Adrenal gland (tissue), 12 donors: Measurements from ENCODE around the gene ATE1. TPM values are rescaled to one million over a fixed set of nuclear protein-coding genes. Genes with fewer than 3 reads are reported as not detected.

Experiments used
- DNase-seq, 7 donors: peaks; one replicate each; pipeline ENCODE4 v3.0.0-alpha.2; 2019 to 2020
- H3K27ac ChIP-seq, 5 donors: fragments of 200-600 bp; sonication (generic) in 4 of 5; 1 replicate in 3 of 5; 2 replicates in 2 of 5; pipeline versions ENCODE4 v1.5.1 to v1.8.0; 2016 to 2020; ENCODE audit warnings: mild to moderate bottlenecking in 1 of 5
- H3K27me3 ChIP-seq: fragments of 200-600 bp; 2 replicates; pipeline ENCODE4 v1.8.0; 2021
- H3K36me3 ChIP-seq, 2 donors: fragments of 200-600 bp; replicated peaks in 1 of 2; 1 replicate in 1 of 2; 2 replicates in 1 of 2; pipeline versions ENCODE4 v1.5.1 to v1.8.0; 2018 to 2022
- H3K4me1 ChIP-seq, 2 donors: fragments of 200-600 bp; replicated peaks in 1 of 2; 1 replicate in 1 of 2; 2 replicates in 1 of 2; pipeline versions ENCODE4 v1.5.1 to v1.8.0; 2018 to 2021
- H3K4me3 ChIP-seq, 4 donors: fragments of 200-600 bp; sonication (generic) in 3 of 4; one replicate each; pipeline ENCODE4 v1.5.1; 2016 to 2018
- H3K9me3 ChIP-seq, 3 donors: fragments of 200-600 bp; sonication (generic) in 1 of 3; replicated peaks in 1 of 3; 1 replicate in 2 of 3; 2 replicates in 1 of 3; pipeline versions ENCODE4 v1.5.1 to v1.8.0; 2016 to 2021
- CTCF ChIP-seq, 6 experiments: fragments of 450-650 bp in 4 of 6; fragments of 200-600 bp in 2 of 6; sonication (generic) in 1 of 6; IDR thresholded peaks; 1 replicate in 5 of 6; 2 replicates in 1 of 6; pipeline versions ENCODE4 v1.5.1 to v1.8.0; 2016 to 2021; ENCODE audit warnings: antibody characterized with exemption in 6 of 6, mild to moderate bottlenecking in 2 of 6, moderate library complexity in 1 of 6
- POLR2A ChIP-seq, 2 donors: fragments of 450-650 bp; IDR thresholded peaks; one replicate each; pipeline ENCODE4 v1.6.1; 2017; ENCODE audit warnings: antibody characterized with exemption in 2 of 2, mild to moderate bottlenecking in 2 of 2, moderate library complexity in 1 of 2
- WGBS, 4 donors: extraction: QIAGEN DNeasy Blood & Tissue Kit in 2 of 4; methylation state at CpG; one replicate each; pipeline versions ENCODE4 v1.1.5 to v1.1.7; 2013 to 2017; 5-methylcytosine and 5-hydroxymethylcytosine counted together
- intact Hi-C, 2 donors: fragments of 100-400 bp; cut with DNase I; formaldehyde crosslinking; loops; one replicate each; pipeline versions ENCODE4 v1.14.1 to v1.15.0; 2022 to 2023
- polyA plus RNA-seq, 3 donors: library from polyadenylated mRNA; stranded (reverse); fragments of 200-250 nt in 2 of 3; fragments of 350-450 nt in 1 of 3; fragmentation: Illumina TruSeq in 1 of 3; extraction: RNeasy Lipid Tissue Mini Kit (QIAGEN cat#74804) in 1 of 3; gene quantifications; one replicate each; pipeline ENCODE4 v1.2.3, GENCODE V29; 2013 to 2014
- small RNA-seq, 2 donors: library from RNA; depleted of rRNA; stranded (forward); fragments of <200 nt; gene quantifications; one replicate each; pipeline ENCODE3, GENCODE V24; 2016
- total RNA-seq, 9 donors: library from RNA; depleted of rRNA in 4 of 9; stranded (reverse); fragments of >200 nt in 4 of 9; fragments of 120-200 nt in 1 of 9; fragmentation: NEBNext Ultra II Directional in 1 of 9; extraction: Animal tissue kit (Norgen Biotek cat#: 25700) in 1 of 9; gene quantifications; one replicate each; pipeline versions ENCODE4 v1.1.0 to v1.2.4, GENCODE V29; 2013 to 2023
- donor health status: healthy with polysubstance abuse.
- donor health status: Bipolar disorder and iron deficiency.
- donor health status: DM: yes; HTN: yes; CAD: no.
- donor health status: DM: no; HTN: no; CAD: no.
- donor health status: DM: no; HTN: no; CAD: no.
- donor health status: DM: yes; HTN: yes; CAD: no.

The ATE1 gene
- total and polyA plus RNA-seq, 12 donors = 4.2 to 53.7 (median 31.9) TPM

GRCh38 chr10:121690970-121691369 lies 236.9 kb downstream of the ATE1 start:
- DNase-seq = no peak
- TF ChIP-seq POLR2A (IDR thresholded peaks at IDR 0.05) (no peak), CTCF (IDR thresholded peaks at IDR 0.05) (no peak)
- 69 to 80% (median 71%) methylated on average over 3 of the region's 3 CpGs for WGBS, 4 donors
- Histone ChIP-seq H3K27me3 (no peaks in the 10 kb centered on the region), H3K9me3 (no peaks in the 10 kb centered on the region), H3K36me3 (no peaks in the 10 kb centered on the region), H3K27ac (no peak overlapping the region), H3K4me3 (no peak overlapping the region), H3K4me1 (no peaks in the 10 kb centered on the region)
- intact Hi-C loops = no loop called here

Small RNAs within 50 kb of the gene (small RNA-seq; reads per million reads assigned to genes)
- 0 reads per million in 2 donors for gene RF00019
- gene RF02219 = 0 reads per million in 2 donors

Other genes with a start within 250 kb of the ATE1 start
- gene NSMCE4A, start 47.2 kb upstream of the ATE1 start, total RNA-seq = 10 to 100 TPM; 25.6 to 83.6 (median 39.0) TPM
- gene NSMCE4A, start 47.2 kb upstream of the ATE1 start, polyA plus RNA-seq = 10 to 100 TPM; 37.8 to 94.8 (median 80.4) TPM
- 10 to 100 TPM; 11.3 to 27.8 (median 24.5) TPM for gene TACC2, start 61.1 kb upstream of the ATE1 start, total RNA-seq
- 10 to 100 TPM; 28.9 to 45.7 (median 42.0) TPM for gene TACC2, start 61.1 kb upstream of the ATE1 start, polyA plus RNA-seq